NOMO-1 treated with DMSO at 0.1 percent for 48 hours (cell line): Measurements from ENCODE around the gene DCP1A.
A peak's percentile ranks its signal among the peaks of the same experiment; 100 is the strongest.

Experiments used
- DNase-seq: peaks from one replicate; lab custom pipeline; 2025; ENCODE audit not compliant: unreplicated experiment; lab: John Stamatoyannopoulos, UW

DCP1A gene

GRCh38 chr3:53329897-53330296 lies 17.4 kb downstream of the DCP1A start:
- no peak for DNase-seq

- DNase-seq, result no peak
Measured at GRCh38 chr3:53328746-53329145, 18.6 kb downstream of the DCP1A start.

DNA sequence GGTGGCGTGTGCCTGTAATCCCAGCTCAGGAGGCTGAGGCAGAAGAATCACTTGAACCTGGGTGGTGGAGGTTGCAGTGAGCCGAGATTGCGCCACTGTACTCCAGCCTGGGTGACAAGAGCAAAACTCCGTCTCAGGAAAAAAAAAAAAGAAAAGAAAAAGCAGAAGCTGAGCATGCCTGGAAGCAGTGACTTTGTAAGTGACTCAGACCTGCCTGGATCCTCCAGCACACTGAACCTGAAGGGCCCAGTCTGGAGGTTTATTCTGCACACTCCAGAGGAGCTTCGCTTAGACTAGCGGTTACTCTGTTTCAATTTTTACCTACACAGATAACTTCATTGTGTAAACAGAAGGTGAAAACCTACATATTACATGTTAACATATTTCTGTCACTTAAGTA lies 19.4 kb downstream of the DCP1A start:
- peak; percentile 64 for DNase-seq

DNA sequence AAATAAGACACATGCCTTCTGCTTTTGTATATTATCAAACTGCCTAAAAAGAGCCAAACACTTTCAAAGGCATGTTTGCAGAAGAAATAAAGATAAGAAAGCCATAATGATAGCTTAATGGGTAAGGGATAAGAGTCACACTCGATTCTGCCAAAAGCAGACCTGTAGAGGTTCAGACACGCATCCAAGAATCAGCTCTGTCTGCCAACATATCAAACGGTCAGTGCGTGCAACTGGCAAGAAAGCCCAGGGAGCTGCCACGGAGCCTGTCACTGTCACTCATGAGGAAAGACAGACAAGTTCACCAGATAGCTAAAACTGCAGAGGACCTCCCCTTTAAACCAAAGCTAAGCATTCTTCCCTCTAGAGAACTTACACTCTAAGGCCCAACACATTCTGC lies 23.2 kb downstream of the DCP1A start:
- no peak for DNase-seq

DNA sequence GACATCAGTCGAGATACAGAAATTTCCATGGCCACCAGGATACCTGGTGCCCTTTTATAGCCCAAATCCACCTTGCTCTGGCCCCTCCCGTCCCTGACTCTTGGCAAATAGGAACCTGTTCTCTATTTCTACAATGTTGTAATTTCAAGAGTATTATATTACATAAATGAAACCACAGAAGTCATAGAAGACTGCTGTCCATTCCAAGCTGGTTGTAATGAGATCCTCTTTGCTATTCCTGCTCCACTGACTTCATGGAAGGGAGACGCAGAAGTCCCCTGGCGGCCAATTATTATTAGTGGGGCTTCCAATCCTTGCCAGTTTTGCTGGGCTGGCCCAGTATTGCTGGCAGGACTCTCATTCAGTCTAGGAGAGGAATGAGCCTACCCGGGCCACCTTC lies 26.6 kb downstream of the DCP1A start:
- DNase-seq, result no peak

- DNase-seq, result no peak
Measured at GRCh38 chr3:53318522-53318921, 28.8 kb downstream of the DCP1A start.

DNA sequence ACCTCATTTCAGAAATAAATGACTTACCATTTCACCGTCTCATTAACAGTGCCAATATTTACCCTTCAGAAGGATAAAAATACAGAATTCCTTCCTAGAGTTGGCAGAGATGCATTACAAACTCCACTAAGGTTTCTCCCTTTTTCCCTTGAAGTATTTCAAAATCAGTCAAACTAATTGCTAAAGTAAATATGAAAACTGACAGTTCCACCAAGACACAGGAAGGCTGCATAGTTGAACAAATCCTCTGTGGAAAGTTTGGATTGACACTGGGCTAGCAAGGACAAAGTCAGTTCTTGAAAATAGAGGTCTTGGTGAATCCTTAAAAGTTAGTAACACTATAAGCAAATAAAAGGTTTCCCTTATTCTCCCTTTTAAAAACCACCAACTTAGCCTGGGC lies 34.5 kb downstream of the DCP1A start:
- DNase-seq, result no peak

- no peak for DNase-seq
Measured at GRCh38 chr3:53311882-53312281, 35.5 kb downstream of the DCP1A start.

GRCh38 chr3:53303957-53304356 lies 43.4 kb downstream of the DCP1A start:
- DNase-seq, result no peak

- no peak for DNase-seq
Measured at GRCh38 chr3:53303549-53303948, 43.8 kb downstream of the DCP1A start.

DNA sequence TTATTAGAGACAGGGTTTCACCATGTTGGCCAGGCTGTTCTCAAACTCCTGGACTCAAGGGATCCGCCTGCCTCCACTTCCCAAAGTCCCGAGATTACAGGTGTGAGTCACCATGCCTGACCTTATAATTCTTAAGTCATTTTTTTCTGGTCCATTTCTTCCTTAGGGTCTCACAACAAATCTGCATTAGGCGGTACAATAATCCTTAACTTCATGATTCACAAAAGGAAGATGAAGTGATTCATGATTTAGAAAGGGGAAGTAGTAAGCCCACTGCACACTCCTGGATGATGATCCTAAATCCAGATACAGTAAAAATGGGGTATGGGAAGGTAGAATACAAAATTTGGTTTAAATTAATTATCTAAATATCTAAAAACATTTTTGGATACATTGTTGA lies 46.5 kb downstream of the DCP1A start:
- DNase-seq, result no peak

DNA sequence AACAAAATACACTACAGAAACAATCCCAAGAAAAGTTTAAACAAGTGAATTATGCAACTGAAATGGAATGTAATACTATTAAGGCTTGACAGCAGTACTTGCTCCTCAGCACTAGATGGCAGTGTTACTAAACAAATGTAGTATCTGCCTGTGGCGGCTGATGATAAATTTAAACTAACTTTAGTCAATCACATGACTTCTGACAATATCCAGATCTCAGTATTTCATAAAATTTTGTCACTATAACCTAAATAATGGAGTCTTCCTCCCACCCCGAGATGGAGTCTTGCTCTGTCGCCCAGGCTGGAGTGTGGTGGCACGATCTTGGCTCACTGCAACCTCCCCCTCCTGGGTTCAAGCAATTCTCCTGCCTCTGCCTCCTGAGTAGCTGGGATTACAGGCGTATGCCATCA lies 47.7 kb downstream of the DCP1A start:
- DNase-seq, result peak; percentile 79

GRCh38 chr3:53295410-53295809 lies 51.9 kb downstream of the DCP1A start:
- DNase-seq, result no peak

DNA sequence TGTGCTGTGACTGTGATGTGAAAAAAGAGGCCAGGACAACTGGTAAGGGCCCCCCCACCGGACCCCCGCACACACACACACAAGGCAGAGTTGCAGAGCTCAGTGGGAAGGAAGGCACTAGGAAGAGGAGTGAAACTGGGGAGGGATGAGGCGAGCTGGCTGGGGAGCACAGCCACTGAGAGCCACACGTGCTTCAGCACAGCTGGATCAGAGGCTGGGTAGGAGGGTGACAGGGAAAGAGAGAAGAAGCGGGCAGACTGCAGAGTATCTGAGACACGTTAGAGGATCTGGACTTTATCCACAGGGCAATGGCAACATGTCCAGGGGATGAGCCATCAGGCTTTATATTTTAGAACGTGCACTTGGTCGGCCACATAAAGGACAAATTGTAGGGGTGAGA lies 53.5 kb downstream of the DCP1A start:
- DNase-seq, result no peak

DNA sequence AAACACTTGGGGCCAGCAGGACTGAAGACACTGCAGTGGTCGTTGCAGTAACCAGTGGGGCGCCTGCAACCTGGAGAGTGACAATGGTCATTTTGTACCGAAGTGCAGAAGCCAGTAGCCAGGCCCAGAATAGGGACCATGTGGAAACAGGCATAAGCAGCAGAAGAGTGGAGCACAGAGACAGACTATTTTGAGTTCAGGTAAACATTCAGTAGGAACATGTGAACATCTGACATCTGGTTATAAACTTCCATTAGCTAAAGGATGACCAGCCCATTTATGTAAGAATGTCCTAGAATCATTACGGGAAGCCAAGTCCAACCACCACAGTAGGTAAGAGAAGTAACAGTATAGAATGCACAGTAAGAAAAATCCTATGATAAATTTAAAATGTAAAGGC lies 59.1 kb downstream of the DCP1A start:
- DNase-seq, result no peak

GRCh38 chr3:53287131-53287629 lies 60.2 kb downstream of the DCP1A start:
- no peak for DNase-seq

DNA sequence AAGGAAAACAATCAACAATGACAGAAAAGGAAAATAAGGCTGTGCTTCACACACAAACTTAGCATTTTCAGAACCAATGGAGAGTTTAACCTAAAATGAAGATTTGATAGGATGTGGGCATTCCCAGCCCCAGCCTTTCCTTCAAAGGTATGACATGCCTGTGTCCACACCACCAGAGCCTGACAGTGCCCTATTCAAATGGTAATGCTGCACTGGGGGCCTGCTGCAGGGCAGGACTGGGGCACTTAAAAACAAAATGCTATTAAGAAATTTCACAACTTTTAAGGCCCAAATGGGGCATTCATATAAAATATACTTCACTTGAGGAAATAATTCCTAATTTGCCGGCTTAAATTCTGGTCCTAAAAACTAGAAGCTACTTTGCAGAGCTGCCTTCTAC lies 60.6 kb downstream of the DCP1A start:
- no peak for DNase-seq

GRCh38 chr3:53282581-53282980 lies 64.8 kb downstream of the DCP1A start:
- DNase-seq, result no peak

DNA sequence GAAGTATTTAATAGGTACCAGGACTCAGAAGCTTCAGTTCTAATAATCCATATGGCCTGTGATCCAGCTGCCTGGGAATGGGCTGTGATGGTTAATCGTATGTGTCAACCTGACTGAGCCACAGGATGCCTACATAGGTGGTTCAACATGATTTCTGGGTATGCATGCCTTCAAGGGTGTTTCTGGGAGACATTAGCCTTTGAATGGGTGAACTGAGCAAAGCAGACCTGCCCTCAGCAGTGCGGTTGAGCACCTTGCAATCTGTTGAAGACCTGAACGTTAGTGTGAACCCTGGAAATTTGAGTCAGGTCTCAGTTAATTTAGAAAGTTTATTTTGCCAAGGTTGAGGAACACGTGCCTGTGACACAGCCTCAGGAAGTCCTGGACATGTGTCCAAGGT lies 68.7 kb downstream of the DCP1A start:
- no peak for DNase-seq

DNA sequence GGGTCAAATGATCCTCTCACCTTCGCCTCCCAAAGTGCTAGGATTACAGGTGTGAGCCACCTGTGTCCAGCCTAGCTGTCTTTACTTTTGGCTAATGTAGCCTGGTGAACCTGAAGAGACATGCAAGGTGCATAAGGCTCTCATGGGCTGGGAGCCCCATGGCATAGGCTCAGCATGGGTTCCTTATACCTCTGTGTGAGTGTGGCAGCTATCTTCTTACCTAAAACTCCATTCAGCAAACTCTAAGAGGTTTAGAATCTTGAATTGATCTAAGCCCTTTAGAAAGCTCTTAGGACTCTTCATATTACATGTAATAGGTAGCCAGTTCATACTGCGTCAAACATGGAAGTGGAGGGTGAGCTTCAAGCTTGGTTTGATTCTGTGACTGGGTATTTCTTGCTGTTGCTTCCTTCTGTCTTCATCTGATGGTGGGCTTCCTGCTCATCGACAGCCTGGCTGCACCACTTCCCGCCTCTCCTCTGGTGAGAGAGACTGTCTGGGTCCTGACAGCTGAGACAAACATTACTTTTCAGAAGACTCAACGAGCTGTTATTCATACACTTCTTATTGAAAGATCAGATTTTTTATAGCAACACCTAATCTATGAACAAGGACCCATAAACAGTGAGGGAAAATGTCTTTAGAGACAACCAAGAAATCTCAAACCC lies 72.3 kb downstream of the DCP1A start:
- no peak for DNase-seq

- no peak for DNase-seq
Measured at GRCh38 chr3:53273146-53273670, 74.1 kb downstream of the DCP1A start.

DNA sequence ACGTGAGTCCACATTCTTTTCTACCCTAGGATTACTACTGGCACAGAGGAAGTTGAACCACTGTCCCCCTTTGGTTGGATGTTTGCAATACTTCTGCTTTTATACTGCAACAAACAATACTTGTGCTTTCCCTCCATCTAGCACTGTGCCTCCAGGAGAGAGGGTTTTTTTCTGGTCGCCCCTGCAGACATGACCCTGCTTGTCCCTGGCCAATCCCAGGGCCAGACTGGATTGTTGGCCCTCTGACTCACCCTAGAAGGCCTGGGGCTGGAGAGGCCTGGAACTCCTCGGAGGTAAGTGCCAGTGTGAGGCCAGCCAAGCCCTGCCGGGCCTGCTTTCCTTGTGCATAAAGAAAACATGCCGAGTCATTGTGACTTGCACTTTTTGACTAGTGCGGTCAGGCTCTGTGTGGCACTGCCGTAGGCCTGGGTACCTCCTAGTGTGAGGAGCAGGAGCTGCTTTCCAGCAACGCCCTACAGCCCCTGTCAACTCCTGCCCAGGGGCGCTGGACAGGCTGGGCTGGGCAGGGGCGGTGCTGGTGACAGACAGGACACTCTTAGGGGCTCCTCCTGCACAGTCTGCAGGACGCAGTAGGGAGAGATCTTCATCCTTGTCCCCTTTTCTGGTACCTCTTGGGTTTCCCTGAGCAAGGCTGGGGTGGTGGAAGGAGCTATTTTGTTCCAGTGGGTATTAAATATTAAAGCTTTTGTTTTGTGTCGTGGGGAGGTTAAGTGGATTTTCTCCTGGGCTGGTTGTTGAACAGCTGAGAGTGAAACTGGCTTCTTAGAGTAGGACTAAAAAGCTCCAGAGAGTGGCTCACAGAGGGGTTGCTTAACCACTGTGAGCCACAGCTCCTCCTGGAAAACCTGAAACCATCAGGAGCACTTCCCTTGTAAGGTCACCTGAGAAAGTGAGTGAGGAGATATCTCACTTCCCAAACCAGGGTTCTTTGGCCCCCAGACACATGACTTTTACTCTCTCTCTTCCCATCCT lies 77.2 kb downstream of the DCP1A start:
- peak; percentile 99 for DNase-seq
